Posterior vena cava (tissue), 2 donors: ENCODE data around the gene SERTAD2. TPM values are rescaled to one million over a fixed set of nuclear protein-coding genes. Genes with fewer than 3 reads are reported as not detected.

ENCODE experiments used
- DNase-seq: peaks from one replicate; pipeline ENCODE4 v3.0.0-alpha.2; 2020; ENCODE audit warnings: low spot score
- intact Hi-C, 2 donors: fragments of 100-400 bp; cut with DNase I; formaldehyde crosslinking; loops; one replicate each; pipeline versions ENCODE4 v1.14.1 to v1.14.2; 2022 to 2023
- total RNA-seq, 2 donors: library from RNA; stranded (reverse); fragmentation: NEBNext Ultra II Directional; extraction: Animal tissue kit (Norgen Biotek cat#: 25700); gene quantifications; one replicate each; pipeline ENCODE4 v1.2.1, GENCODE V29; 2021
- donor health status: DM: yes; HTN: yes; CAD: no.
- donor health status: DM: yes; HTN: yes; CAD: no.

SERTAD2 gene
- total RNA-seq, 2 donors from 2014 or later: 17.3 to 21.8 TPM

DNA sequence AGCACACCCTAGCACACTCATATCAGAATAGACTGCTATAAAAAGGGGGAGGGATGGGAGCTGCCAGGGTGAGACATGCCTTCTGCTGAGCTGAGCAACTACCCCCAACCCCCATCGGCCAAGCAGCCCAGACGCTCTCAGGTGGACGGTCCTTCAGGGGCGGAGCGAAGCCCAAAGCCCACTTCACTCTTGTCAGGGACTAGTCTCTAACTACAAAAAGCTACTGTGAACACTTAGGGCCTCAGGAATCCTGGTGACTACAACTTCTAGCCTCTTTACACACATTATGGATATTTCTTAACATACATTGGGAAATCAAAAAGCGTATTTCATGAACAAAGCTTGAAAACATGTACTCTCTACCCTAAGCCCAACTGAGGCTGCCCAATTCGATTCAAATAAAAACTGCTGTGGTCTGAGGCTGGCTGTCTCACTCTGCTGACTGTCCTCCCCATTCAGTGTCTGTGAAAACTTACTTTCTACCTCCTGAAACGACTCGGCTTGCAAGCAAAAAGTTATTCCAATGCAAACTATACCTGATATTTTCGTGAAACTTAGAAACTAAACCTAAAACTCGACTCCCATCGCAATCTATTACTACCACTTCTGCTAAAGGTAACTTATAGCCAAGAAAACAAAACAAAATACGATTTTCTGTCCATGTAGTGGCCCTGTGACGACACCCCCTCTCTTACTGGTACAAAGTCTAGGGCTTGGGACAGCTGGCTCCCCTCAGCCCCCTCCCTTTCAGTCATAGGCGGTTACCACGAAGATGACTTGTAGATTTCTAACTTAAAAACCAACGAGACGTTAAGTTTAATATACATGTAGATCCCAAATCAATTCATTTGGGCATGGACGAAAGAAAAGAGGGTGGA, 1.2 kb downstream of the SERTAD2 start:
- intact Hi-C loops: loop anchor here (2.0 to 5.0 kb wide), 3 partner anchors 65 to 100 kb away; no protein-coding TSS in a partner anchor
- no peak for DNase-seq

DNA sequence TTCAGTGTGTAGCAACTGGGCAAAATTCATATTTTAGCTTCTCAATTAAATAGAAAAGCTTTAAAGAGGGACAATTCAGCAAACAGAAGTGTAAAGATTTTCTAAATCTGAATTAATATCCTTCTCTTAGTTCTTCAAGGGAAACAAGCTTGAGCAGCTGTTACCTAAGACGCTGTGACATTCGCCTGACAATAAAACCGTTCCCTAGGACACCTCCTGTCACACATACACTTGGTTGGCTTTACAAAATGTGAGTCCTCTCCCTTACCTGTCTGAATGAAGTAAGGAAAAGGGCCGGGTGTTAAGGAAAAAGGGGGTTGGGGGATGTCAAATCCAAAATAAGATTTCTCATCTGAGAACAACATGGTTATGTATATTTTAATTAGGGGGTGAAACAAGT, 2.1 kb downstream of the SERTAD2 start:
- intact Hi-C loops: loop anchor here (5.0 kb wide), 2 partner anchors 64 to 101 kb away; no protein-coding TSS in a partner anchor

DNA sequence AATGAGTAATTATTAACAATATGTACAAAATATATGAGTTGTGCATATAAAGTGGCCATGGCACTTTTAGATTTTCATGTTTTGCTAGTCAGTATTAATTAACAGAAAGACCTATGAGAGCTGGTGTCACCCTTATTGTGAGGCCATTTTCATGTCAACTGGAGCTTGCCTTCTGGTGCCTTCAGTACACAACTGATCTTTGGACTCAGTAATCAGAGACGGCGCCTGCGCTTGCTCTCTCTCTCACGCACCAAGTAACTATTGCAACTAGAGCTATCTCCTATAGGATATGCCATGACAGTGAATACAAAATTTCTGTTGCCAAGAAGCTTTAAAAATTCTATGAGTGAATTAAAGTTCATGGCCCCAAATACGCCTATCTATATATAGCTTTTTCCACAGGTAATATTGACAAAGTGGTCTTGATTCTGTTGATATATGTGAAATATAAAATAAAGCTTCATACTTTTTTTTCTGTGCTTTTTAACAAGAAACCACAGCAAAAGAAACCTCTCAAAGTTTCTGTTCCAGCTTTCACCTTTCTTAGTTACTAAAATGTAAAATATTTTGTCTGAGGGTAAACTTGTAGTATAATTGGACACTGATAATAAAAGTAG, 2.9 kb downstream of the SERTAD2 start:
- intact Hi-C loops: loop anchor here (5.0 kb wide), 2 partner anchors 64 to 101 kb away; no protein-coding TSS in a partner anchor
- no peak for DNase-seq

More for the DNA sequence above, 2.1 kb downstream of the SERTAD2 start:
- DNase-seq: no peak

DNA sequence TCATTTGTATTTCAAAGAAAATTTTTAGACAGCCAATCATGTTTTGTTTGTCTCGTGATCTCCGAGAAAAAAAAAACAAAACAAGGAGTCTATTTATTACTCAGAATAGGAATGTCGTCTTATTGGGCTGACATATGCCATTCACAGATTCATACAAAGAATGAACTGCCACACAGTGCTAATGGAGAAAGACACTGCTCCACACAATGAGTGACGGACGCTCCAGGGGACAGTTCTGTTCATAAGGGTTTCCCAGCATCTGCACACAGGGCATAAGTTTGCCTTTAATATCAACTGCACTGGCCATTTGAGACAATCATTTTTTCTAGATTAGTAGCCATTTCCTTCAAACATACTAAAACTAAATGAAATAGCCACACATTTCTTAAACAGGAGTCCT, 3.4 kb downstream of the SERTAD2 start:
- intact Hi-C loops: loop anchor here (5.0 kb wide), 2 partner anchors 63 to 102 kb away; no protein-coding TSS in a partner anchor
- no peak for DNase-seq

DNA sequence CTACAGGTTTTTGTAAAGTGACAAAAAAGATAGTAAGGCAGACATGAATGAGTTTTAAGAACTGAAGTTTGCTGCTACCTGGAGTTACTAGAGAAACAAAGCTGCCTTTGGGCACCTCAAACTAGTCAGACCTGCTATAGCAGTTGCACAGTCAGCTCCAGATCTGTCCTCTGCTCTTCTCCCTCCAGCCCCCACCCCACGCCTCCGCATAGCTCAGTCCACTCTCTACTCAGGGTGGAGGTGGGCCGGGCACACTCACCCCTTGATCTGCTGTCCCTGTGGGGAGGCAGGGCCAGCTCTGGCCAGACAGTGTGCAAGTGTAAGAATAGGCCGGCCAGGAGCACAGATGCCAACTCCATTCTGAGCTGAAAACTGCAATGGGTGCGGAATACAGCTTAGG, 4.1 kb downstream of the SERTAD2 start:
- intact Hi-C loops: loop anchor here (2.0 to 10.0 kb wide), 4 partner anchors 55 to 215 kb away; no protein-coding TSS in a partner anchor
- no peak for DNase-seq

DNA sequence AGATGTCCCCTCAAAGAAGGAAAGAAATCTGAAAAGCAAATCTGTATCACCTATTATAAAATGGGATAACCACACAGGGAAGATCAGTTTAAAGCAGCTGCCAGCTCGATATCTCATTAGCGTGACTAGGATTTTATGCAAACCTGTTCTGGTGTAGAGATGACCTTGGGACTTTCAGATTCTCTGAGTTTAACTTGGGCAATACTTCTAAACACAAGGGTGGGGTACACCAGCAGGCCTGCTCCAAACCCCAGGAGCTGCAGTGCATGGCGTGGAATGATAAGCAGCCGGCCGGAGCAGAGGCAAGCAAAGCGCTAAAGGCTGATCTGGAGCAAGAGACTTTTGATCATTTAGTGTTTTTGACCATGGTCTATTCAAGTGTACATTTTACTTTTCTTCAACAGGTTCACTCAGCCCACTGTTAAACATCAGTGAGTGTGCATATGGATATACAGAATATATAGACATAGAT, 4.7 kb downstream of the SERTAD2 start:
- DNase-seq: no peak
- intact Hi-C loops: loop anchor here in 1 of 2 donors (2.0 to 10.0 kb wide), 2 partner anchors 54 to 216 kb away; no protein-coding TSS in a partner anchor

DNA sequence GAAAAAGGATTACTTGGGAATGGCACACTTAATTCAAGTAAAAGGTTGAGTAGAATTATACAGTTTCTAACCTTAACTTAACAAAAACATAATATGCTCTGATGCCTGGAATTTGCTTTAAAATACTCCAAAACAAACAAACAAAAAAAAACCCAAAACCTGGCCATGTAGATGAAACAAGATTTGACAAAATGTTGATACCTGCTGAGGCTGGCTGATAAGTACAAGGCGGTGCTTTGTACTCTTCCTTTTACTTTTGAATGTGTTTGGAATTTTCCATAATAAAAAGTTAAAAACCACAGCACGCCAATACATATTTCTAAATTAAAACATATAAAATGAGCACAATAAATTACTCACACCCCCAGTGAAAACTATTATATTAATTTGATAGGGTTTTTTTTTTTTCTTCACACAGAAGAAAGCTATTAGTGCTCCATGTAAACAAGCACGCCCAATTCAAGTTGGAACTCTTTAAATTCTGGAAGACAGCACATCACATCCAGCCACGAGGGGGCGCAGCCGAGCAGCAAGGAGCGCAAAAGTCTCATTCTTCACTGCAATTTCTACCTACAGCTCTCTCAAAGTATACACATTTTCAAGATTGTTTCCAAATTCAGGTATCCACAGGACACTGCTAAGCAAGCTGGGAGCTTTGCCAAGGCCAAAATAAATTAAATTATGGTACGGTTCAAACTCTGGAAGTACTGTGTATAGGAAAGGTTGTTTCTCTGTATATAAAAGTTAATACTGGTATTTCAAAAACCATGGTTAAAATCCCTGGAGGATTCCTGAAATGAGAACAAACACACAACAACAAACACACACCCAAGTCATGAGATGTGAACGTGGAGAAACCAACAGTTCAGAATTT, 7.5 kb downstream of the SERTAD2 start:
- intact Hi-C loops: loop anchor here in 1 of 2 donors (10.0 kb wide), 1 partner anchor 51 kb away; no protein-coding TSS in a partner anchor
- peak; percentile 95 for DNase-seq

DNA sequence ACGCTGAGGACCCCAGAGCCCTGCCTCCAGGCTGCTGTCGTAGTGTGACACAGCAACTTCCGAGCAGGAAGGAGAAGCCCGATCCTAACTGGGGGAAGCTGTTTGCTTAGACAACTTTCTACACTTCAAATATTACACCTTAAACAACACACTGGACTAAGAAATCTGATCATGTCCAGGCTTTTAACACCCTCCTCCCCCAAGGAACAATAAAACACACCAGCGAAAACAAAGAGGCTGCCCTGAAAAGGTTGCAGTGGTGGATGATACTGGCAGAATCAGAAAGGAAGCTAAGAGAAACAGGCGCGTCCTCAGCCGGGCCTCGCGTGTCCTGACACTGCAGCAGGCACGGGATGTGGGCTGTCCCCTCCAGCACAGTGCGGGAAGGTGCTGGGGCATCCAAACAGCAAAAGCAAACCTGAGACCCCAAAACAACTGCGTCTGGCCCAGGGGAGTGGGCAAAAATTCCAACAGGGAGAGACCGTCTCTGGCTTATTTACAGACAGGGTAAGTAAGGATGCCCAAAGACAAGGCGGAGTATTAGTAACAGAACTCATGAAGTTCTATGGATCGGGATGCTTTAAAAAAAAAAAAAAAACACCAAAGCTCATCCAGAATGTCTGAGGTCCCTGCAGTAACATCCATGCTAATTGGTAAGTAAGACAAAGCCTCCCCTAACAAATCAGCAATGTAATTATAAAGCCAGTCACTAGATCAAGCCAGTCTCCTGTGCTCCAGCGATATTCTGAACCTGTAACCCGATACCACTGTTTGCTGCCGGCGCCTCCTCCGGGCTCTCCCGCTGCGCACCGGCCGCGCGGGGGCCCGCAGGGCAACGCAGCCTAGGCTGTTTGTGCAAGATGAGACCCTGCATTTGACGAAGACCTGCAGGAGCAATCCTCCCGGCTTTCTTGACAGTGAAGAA, 9.0 kb downstream of the SERTAD2 start:
- intact Hi-C loops: loop anchor here (1.0 to 10.0 kb wide), 2 partner anchors 50 to 219 kb away; no protein-coding TSS in a partner anchor
- peak; percentile 93 for DNase-seq

DNA sequence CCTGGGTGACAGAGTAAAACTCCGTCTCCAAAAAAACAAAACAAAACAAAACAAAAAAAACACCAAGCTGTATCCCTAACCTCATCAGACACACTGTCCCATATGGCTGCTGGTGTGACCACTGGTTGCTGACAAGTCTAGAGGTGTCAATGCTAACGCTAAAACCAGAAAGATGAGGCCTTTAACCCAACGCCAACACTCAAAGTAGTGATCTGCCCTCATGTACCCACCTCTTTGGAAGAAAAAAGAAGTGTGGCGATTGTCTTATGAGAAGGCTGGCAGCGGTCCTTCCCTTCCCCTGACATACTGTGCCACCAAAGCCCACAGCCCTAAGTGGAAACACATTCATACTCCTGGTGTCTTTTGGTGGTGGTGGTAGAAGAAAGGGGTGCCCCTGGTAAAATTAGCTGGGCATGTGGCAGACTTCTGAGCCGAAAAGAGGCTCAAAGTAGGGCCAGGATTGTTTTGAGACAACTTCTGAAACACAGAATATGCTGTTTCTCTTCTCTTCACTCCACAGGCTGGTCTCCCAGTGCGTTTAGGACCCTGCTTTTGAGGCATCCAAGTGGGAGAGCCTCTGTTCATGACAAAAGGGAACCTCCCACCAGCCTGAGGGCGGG, 9.8 kb downstream of the SERTAD2 start:
- DNase-seq: no peak
- intact Hi-C loops: loop anchor here (1.0 to 10.0 kb wide), 2 partner anchors 49 to 219 kb away; no protein-coding TSS in a partner anchor

DNA sequence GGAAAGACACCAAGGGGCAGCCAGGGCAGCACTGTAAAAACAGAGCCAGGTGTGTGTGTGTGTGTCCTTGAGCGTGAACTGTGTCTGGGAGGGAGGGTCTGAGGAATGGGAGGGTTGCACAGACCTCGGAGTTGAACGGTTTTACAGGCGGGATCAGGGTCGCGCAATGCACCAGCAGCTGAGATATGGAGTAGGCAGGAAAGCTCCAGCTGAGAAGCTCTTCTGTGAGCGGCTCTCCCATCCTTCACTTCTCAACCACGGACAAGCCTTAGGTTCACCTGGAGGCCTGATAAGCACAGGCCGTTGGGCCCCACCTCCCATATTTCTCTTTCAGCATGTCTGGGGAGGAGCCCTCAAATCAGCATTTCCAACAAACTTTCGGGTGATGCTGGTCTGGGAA, 12.1 kb downstream of the SERTAD2 start:
- intact Hi-C loops: loop anchor here in 1 of 2 donors (10.0 kb wide), 1 partner anchor 47 kb away; no protein-coding TSS in a partner anchor
- DNase-seq: no peak

DNA sequence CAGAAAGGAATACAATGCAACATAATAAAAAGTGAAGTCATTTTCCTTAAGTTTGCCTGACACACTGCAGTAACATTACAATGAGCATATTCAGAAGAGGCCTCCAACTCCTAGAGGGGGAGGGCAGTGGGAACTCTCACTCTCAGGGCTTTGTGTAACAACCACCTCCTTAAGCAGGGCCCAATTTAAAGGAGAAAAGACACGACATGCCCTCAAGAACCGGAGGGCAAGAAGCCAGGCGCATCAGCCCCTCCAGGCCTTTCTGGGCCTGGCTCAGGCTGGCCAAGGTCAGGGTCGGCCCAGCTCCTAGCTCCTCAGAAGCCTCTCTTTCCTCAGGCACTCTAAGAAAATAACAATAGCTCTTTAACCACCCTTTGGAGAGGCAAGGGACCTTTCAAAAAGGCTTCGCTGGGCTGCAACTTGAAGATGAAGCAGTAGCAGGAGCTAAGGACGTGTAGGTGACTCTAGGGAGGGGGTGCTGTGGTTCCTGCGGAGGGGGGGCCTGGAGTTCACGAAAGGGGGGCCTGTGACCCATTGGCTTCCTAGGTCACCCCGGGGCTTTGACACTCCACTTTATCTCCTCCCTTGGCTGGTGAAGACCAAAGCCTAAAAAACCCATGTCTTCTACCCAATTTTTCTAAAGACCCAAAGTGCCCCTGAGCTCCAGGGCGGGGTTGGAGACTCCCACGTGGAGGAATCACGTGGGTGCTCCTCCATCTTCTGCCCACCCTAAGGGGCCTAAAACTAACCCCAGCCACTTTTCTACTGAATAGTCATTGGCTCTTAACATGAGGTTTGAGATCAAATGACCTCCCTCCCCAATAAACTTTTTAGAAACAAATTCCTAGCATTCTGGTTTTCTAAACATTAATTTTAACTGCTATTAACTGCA, 13.3 kb downstream of the SERTAD2 start:
- no peak for DNase-seq
- intact Hi-C loops: loop anchor here in 1 of 2 donors (10.0 kb wide), 1 partner anchor 46 kb away; no protein-coding TSS in a partner anchor

DNA sequence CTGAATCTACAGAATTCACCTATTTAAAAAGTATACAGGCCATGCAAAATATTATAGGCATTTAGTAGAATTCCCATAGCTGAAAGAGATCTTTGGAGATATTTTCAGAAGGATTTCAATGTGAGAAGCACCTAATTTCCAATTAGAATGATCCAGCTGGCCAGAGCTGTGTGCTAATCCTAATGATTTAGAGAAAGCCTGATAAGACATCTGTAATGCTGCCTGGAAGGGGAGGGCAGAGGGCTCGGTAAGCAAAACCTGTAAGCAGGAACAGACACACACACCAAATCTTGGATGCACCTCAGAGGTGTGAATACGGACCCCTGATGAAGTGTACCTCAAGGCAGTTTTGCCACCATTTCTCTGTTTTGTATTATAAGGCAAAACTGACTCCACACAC, 14.0 kb downstream of the SERTAD2 start:
- DNase-seq: no peak
- intact Hi-C loops: loop anchor here in 1 of 2 donors (10.0 kb wide), 1 partner anchor 45 kb away; no protein-coding TSS in a partner anchor

DNA sequence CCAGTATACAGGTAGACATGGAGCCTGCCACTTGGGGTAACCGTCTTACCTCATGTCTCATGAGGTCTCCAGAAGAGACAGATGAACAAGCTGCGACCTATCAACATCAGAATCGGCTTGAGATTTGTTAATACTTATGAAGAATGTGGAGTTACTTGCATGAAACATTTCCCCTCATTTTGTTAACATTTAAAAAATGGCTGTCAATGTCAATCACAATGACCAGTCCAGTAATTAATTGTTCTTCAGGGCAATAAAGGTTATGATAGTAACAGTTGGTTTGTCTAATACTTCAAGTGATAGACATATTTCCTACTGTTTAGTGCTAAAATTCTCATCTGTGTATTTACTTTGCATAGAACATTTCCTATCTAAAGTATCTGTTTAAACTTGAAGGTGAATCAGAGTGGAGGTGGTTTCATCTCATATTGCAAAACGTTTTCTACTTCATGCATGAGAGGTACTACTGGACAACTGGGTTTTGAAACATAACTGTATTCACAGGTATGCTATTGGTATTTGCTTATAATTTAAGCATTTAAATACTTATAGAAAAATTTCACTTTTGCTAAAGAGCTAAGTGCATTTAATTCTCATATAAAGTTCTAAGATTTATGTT, 15.1 kb downstream of the SERTAD2 start:
- no peak for DNase-seq
- intact Hi-C loops: no loop called here

DNA sequence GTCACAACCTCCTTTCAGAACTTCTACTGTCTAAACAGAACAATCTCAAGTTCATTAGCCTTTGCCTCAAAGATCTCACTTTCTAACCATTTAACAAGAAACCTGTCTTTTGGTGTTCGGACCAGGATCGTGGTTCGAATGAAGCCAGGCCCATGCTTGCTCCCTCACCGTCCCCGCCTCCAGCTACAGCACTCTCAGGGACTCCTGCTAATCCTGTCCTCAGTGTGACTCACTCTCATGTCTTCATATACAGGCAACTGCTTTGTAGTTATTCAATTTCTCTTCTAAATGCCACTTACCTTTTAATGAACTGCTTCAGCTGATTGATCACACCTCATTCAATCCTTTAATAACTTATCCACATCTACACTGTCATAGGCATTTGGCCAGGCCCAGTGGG, 15.8 kb downstream of the SERTAD2 start:
- intact Hi-C loops: no loop called here

DNA sequence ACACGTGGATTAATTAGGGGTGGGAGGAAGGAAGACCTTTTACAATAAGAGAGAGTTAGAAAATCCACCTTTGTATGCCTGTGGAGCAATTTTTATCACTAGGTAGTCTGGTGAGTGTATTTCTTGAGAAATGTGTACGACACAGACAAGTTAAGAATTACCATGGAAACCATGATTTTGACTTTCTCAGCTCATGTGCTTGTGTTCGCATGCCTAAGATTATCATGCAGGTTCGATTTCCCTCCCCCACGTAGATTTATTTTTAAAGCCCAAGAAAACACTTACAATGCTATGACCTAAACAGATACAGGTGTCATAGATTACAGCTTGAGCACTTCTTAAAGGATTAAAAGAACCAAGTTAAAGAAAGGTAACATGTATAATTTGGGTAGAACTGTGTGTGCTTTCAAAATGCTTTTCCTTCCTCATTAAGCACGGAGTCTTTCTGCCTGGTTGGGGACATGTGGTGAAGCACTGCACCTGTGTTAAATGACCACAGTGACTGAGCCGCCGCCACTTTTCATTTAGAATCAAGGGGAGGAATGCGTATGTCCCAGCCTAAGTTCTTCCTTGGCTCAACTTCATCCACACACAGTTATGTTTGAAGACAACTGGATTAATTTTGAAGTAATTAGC, 16.6 kb downstream of the SERTAD2 start:
- intact Hi-C loops: no loop called here
- DNase-seq: no peak

More for the DNA sequence above, 15.8 kb downstream of the SERTAD2 start:
- DNase-seq: no peak
